GM18907 (cell line): Measurements from ENCODE around the gene FSTL4.
A peak's percentile ranks its signal among the peaks of the same experiment; 100 is the strongest.

Experiments
- ATAC-seq: cut with Tn5 transposase; IDR thresholded peaks from one replicate; pipeline ENCODE4 v1.9.1; 2021; ENCODE audit warnings: mild to moderate bottlenecking, moderate library complexity; ENCODE audit not compliant: unreplicated experiment

FSTL4 gene

GRCh38 chr5:133332439-133333024 is 279.8 kb downstream of the FSTL4 start:
- no peak for ATAC-seq

GRCh38 chr5:133331941-133332340 is 280.4 kb downstream of the FSTL4 start:
- ATAC-seq, result no peak

DNA sequence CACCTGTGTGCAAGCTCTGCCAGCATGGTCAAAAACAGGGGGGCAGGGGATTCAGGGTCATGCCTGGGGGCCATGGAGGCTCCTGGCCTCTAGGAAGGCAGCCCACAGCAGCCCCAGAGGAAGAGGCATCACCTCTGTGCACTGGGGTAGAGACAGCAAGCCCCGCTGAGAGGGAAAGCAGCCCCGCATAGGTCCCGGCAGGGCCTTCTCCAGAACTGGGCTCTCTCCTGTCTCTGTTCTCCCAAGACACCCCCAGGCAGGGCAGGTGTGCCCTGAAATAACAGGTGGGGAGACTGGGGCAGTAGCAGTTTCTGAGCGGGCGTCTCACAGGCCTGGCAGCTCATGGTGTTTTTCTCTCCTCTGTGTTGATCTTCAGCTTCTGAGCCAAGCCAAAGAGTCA is 281.4 kb downstream of the FSTL4 start:
- ATAC-seq, result no peak

GRCh38 chr5:133328800-133329199 is 283.5 kb downstream of the FSTL4 start:
- no peak for ATAC-seq

DNA sequence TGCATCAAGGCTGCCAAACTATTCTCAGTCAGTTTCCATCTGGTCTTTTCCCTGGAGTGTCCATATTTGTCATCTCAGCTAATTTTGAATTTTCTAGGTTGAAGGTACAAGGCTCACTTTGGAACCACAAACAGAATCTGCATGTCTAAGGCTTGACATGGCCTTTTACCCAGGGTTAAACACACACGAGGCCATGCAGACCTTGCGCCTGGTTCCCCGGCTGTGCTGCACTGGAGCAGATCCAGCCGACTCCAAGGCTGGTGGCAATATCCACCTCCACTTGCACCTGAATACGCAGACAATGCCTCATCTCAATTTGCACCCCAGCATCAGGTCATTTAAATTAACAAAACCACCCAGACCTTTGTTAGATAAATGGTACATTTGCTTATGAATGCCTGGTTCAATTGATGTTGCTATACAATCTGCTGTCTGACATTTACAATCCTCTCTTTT is 284.4 kb downstream of the FSTL4 start:
- ATAC-seq, result no peak

GRCh38 chr5:133326361-133326760 is 286.0 kb downstream of the FSTL4 start:
- ATAC-seq, result no peak

GRCh38 chr5:133325864-133326263 is 286.5 kb downstream of the FSTL4 start:
- ATAC-seq, result no peak

GRCh38 chr5:133324926-133325325 is 287.4 kb downstream of the FSTL4 start:
- ATAC-seq, result no peak

DNA sequence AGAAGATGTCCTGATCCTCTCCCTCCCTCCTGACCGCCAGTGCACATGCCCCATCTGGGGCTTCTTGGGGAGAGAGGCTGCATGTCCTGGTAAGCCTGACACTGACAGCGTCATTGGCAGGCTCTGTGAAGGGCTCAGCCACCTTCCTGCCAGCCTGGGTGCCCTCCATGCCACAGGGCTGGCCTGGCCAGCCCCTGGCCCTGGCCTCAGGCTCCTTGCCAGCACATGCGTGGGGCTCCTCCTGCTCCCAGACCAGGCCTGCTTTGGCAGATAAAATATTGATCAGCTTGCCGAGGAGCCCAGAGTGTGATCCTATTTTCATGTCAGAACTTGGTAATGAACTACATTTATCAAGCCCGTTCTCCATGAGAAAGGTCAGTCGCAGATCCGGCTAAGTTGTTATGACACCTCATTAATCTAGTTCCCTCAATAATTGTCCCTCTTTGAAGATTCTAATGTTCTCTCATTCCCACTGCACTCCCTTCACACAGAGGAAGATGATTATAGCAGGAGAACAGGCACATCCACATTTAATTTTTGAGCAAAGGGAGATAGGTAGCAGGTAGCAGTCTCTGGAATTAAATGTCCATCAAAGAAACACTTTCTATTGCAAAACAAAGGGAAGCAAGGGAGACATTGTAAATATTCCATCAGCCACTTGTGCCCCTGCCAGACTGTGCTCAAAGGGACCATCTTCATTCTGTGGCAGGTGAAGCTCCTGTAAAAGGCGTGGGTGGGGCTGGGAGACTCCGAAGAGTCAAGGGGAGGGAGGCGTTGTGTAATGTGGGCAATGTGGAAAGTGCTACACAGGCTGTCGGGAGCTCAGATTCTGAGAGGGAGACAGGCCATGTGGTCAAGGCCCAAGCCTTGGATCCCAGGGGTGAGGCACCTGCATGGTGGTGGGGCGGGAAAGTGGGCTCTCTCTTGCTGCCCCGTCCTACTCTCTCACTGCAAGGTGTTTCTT is 288.6 kb downstream of the FSTL4 start:
- ATAC-seq, result no peak

- no peak for ATAC-seq
Observed at GRCh38 chr5:133322743-133323142, 289.6 kb downstream of the FSTL4 start.

- peak; percentile 67 for ATAC-seq
Observed at GRCh38 chr5:133321833-133322420, 290.4 kb downstream of the FSTL4 start.

GRCh38 chr5:133321286-133321832 is 291.0 kb downstream of the FSTL4 start:
- no peak for ATAC-seq

DNA sequence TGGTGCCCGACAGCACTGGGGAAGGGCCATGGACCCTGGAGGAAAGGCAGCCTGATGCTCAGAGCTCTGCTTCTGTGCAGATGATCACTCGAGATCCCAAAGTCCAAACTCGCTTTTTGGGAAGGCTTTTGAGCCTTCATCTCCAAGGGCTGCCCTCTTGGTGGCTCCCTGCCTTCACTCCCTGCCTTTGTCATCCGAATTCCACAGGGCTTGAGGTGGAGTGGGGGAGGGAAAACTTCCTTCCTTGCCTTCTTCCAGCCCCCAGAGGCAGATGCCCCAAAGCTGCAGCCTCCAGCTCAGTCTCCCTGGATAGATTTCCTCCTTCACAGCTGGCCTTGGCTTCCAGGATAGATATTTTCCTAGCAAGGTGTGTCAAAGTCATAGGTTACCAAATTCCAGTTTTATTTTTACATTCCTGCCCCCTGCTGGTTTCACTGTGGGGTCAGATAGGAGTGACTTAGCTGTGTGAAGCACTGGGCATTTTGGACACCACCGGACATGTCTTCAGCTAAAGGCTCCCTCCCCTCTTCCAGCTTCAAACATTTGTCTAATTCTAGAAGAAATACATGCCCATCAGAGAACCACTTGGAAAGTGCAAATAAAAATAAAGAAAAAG is 292.3 kb downstream of the FSTL4 start:
- ATAC-seq, result no peak

DNA sequence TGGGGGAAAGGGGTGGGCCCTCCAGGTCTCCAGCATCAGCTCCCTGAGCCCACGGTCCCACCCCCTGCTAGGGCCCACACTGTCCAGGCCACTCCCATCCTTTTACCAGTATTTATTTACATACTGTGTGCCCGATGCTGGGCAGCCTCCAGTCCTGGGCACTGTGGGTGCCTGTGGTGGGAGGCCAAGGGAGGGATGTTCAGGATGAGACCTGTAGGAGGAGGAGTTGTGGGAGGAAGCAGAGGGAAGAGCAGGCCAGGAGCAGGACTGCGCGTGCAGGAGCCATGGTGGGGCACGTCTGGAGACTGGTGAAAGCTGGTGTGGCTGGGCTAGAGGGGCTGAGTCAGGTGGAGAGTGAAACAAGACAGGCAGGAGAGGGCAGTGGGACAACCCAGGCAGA is 293.1 kb downstream of the FSTL4 start:
- no peak for ATAC-seq

DNA sequence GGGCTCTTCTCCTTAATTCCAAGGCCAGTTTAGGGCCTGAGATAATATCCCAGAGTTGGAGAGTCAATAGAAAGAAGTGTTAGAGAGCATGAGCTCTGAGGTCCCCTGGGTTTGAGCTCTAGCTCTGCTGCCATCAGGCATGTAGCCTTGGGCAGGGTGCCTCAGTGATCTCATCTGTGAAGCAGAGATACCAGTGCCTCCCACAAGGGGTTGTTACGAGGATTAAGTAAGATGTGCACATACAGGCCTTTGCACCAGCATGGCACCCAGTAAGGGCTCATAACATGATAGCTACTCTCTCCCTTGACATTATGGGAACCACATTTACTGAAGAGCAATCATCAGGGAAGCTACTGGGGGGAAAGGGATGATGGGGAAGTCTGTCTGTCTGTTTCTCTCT is 294.8 kb downstream of the FSTL4 start:
- no peak for ATAC-seq

DNA sequence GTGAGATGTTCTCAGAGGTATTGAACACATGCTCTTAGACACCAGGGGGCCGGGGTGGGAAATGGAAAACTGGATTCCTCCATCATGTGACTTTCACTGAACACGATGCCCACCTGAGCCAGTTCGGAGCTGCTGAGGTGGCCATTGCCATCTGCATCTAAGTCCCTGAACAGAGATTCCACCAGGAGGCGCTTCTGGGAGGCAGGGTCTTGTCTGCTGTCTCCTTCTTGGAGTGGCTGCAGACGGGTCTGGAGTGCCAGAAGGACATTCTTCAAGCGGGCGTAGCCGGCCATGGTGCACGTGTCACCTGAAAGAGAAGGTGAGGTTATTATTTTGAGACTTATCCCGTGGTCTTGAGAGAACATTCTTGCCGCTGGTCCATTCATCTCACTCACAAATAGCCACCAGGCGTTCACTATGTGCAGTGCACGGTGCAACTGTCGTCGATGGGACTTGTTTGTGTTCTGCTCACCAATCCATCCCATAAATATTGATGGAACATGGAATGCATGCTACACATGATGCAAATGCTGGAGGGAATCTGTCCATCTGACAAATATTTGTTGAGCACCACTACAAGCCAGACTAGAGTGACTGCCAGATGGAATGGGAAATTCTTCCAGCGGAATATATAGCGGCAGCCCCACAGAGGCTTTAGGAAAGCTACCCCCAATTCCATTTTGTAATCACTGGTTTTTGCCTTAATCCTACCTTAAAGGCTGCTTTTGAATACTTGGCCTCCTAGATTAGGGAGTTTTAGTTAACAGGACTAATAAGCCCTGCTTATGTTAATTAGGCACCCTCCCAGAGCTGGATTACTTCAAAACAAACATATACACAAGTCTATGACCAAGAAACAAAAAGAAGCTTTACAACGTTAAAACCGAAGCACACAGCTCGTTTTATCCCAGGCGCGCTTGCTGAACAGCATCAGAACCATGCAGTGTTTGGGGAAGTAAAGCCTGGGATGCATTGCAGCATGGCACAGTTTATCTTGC is 295.7 kb downstream of the FSTL4 start:
- ATAC-seq, result no peak

DNA sequence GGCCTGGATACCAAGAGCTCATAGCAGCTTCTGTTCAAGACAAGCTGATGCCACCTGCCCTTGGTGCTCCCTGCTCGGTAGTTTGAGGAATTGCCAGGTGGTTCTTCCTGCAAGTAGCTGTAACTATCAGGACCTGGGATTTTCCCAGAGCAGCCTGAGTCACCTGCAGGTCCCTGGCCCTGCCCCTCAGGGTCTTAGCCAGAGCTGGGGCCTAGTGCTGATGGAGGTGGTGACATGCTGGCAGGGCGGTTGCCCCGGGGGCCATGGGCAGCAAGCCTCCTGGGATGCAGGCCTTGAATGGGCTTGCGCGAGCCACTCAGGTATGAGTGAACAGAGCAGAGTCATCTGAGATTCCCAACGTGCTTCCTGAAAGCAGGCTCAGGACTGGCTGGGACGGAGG is 298.3 kb downstream of the FSTL4 start:
- no peak for ATAC-seq

GRCh38 chr5:133311176-133311575 is 301.2 kb downstream of the FSTL4 start:
- no peak for ATAC-seq

DNA sequence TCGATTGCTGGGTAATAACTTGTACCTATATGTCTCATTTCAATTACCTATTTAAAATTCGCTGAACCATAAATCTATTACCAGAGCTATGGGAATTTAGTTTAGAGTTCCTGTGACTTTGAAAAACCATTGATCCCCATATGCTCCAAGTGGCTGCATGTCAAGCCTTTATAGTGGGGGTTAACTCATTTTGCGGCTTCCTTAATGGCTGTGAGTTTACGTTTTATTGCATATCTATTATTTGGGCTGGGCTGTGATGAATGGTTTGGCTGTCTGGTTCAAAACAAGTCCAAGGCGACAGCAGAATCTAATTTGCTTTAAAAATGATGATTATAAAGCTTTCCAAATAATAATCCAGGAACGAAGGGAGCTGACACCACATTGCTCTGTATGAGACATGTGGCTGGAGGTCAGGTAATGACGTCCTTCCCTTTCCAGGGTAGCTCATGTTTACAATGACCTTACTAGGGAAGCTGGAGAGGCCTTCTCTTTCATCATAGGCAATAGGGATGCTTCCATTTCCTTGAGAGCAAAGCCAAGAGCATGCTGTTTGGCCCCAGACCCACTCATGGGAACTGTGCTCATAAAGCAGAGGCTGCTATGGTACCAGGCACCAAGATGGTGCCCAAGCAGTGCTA is 302.2 kb downstream of the FSTL4 start:
- ATAC-seq, result no peak
